ENCODE measurements around the gene XYLT1. TPM values are rescaled to one million over a fixed set of nuclear protein-coding genes. Genes with fewer than 3 reads are reported as not detected.

Gene XYLT1
- total RNA-seq, 2 donors from 2014 or later = 15.0 to 18.3 TPM

- no peak overlapping the region for H3K4me3 ChIP-seq
- no peak overlapping the region for H3K9ac ChIP-seq (ENCODE audit: low read depth in 2 of 2, low read length in 2 of 2)
- no peaks in the 10 kb centered on the region for H3K4me1 ChIP-seq
- DNase-seq = no peak
- no peaks in the 10 kb centered on the region for H3K36me3 ChIP-seq
- H3K27ac ChIP-seq = no peak overlapping the region
- no peaks in the 10 kb centered on the region for H3K9me3 ChIP-seq
- intact Hi-C loops (cut with DNase I) = no loop called here
- no peaks in the 10 kb centered on the region for H3K27me3 ChIP-seq
- no peak for TF ChIP-seq CTCF (IDR thresholded peaks at IDR 0.05)
Measured at GRCh38 chr16:17327664-17328335, 143.0 kb downstream of the XYLT1 start.

DNA sequence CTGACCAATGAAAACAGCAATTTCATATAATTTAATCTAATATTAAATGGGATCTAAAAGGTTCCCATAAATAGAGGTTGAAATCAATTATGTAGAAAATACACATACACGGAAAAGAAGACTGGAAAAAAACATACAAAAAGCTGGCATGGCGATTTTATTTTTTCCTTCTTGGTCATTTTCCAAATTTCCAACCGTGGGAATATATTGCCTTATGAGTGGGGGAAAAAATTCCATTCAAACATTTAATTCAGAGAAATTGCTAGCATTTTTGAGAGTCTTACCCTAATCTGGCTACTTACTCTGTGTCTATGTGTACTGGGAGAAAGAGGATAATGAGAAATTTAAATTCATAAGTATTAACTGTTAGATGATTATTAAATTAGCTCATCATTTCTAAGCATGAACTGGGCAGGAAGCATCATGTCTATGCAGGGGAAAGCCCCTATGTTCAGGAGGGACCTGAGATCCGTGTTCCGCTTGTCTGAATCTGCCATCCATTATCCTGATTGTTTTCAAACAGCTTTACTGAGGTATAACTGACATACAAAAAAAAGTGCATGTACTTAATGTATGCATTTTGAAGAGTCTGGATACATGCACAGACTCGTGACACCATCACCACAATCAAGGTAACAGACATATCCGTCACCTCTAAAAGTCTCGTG is 145.2 kb downstream of the XYLT1 start:
- H3K9me3 ChIP-seq = no peaks in the 10 kb centered on the region
- DNase-seq = no peak
- no peaks in the 10 kb centered on the region for H3K27me3 ChIP-seq
- H3K36me3 ChIP-seq = no peaks in the 10 kb centered on the region
- no peak overlapping the region for H3K27ac ChIP-seq
- intact Hi-C loops (cut with DNase I) = no loop called here
- H3K4me3 ChIP-seq = no peak overlapping the region
- no peaks in the 10 kb centered on the region for H3K4me1 ChIP-seq
- no peak for TF ChIP-seq CTCF (IDR thresholded peaks at IDR 0.05)
- H3K9ac ChIP-seq (ENCODE audit: low read depth in 2 of 2, low read length in 2 of 2) = no peak overlapping the region

DNA sequence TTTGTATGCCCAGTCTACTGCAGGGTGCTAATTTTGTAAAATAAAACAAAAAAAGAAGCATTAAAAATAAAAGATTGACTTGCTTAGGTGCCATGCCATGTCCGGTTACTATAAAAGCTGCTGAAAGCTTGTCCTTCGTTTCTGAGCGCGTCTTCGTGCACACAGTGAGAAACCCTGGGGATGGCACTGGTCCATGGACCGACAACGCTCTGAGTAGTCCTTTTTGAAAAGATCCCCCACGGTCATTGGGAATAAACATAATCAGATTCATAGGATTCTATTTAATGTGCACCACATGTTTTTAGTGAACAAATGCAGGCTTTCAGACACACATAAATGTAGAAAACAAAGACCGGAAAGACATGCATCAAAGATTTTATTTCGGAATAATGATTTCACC is 146.3 kb downstream of the XYLT1 start:
- intact Hi-C loops (cut with DNase I) = no loop called here
- Histone ChIP-seq H3K4me3 (no peak overlapping the region), H3K9me3 (no peaks in the 10 kb centered on the region), H3K36me3 (no peaks in the 10 kb centered on the region), H3K27ac (no peak overlapping the region), H3K9ac (ENCODE audit: low read depth in 2 of 2, low read length in 2 of 2) (no peak overlapping the region), H3K27me3 (no peaks in the 10 kb centered on the region), H3K4me1 (no peaks in the 10 kb centered on the region)
- no peak for DNase-seq
- no peak for TF ChIP-seq CTCF (IDR thresholded peaks at IDR 0.05)

DNA sequence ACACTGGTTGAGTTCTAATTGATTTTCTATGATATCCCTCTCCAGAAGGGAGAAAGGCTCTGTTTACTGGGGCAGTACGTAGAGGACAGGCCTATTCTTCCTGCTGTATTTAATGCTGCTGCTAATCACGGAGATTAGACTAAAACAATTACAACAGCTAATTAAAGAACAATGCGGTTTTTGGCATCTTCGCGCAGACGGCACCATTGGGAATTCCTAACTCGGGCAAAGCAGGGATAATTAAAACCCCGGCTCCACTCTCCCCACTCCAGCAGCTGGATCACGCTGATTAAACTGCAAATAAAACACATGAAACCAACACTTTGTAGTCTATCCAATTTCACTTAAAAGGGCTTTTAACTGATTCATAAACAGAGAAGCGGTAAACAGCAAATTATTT is 147.6 kb downstream of the XYLT1 start:
- H3K27ac ChIP-seq = no peak overlapping the region
- H3K36me3 ChIP-seq = no peaks in the 10 kb centered on the region
- no peak for DNase-seq
- no peak for TF ChIP-seq CTCF (IDR thresholded peaks at IDR 0.05)
- no peak overlapping the region for H3K9ac ChIP-seq (ENCODE audit: low read depth in 2 of 2, low read length in 2 of 2)
- no peaks in the 10 kb centered on the region for H3K4me1 ChIP-seq
- H3K9me3 ChIP-seq = no peaks in the 10 kb centered on the region
- intact Hi-C loops (cut with DNase I) = no loop called here
- H3K27me3 ChIP-seq = no peaks in the 10 kb centered on the region
- no peak overlapping the region for H3K4me3 ChIP-seq

GRCh38 chr16:17321824-17322223 is 148.9 kb downstream of the XYLT1 start:
- no peak overlapping the region for H3K27ac ChIP-seq
- H3K4me3 ChIP-seq = no peak overlapping the region
- H3K9me3 ChIP-seq = no peaks in the 10 kb centered on the region
- no peaks in the 10 kb centered on the region for H3K4me1 ChIP-seq
- no peak overlapping the region for H3K9ac ChIP-seq (ENCODE audit: low read depth in 2 of 2, low read length in 2 of 2)
- no peaks in the 10 kb centered on the region for H3K36me3 ChIP-seq
- no peaks in the 10 kb centered on the region for H3K27me3 ChIP-seq
- TF ChIP-seq CTCF (IDR thresholded peaks at IDR 0.05) = no peak
- no peak for DNase-seq
- intact Hi-C loops (cut with DNase I) = no loop called here
